ENCODE measurements around the gene GBGT1. TPM values are rescaled to one million over a fixed set of nuclear protein-coding genes. Genes with fewer than 3 reads are reported as not detected.

GBGT1 gene
- total RNA-seq, 1 donor from 2014 or later, result 8.1 TPM

DNA sequence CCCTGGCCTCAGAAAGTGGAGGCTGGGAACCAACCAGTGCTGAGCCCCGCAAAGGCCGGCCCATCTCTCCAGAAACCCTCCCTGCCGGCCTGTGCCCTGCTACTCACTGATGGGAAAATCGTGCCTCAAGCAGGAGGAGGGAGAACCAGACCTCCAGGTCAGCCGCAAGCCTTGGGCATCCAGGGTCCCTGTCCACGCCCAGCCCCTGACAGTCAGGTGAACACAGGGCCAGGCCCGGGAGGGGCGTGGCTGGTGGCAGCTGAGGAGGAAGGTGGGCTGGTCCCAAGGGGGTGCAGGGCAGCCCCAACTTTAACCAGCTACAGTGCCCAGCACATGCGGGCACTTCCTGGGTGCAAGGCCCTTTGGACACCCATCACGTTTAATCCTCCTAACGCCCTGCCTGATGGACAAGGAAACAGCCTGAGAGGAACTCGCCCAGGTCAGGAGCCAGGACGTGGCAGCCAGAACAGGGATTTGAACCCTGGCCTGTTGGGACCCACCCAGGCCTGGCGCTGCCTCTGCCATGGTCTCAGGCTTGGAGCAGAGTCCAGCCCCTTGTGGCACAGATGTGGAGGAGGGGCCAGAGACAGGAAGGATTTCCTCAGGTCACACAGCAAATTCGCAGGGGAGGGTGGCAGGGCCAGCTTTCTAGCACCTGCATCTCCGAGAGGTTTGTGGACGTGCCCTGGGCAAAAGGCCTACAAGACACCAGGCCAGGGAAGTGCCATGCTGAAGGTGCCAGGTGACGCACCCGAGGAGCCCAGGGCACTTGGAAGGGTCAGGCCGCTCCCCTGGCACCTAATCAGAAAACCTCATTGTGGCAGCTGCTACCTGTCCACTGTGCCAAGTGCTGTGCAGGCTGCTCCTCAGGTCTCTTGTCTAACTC, 47.1 kb downstream of the GBGT1 start:
- peak; percentile 84 for DNase-seq (ENCODE audit: low spot score)
- TF ChIP-seq, protein P1, sequence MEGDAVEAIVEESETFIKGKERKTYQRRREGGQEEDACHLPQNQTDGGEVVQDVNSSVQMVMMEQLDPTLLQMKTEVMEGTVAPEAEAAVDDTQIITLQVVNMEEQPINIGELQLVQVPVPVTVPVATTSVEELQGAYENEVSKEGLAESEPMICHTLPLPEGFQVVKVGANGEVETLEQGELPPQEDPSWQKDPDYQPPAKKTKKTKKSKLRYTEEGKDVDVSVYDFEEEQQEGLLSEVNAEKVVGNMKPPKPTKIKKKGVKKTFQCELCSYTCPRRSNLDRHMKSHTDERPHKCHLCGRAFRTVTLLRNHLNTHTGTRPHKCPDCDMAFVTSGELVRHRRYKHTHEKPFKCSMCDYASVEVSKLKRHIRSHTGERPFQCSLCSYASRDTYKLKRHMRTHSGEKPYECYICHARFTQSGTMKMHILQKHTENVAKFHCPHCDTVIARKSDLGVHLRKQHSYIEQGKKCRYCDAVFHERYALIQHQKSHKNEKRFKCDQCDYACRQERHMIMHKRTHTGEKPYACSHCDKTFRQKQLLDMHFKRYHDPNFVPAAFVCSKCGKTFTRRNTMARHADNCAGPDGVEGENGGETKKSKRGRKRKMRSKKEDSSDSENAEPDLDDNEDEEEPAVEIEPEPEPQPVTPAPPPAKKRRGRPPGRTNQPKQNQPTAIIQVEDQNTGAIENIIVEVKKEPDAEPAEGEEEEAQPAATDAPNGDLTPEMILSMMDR (IDR thresholded peaks at IDR 0.05), result no peak
- Mint-ChIP-seq H3K4me1 (ENCODE audit: low read depth) (peaks cover 27% of the 10 kb centered on the region), H3K27ac (ENCODE audit: unreplicated experiment) (no peak overlapping the region), H3K4me3 (ENCODE audit: unreplicated experiment) (no peak overlapping the region), H3K27me3 (ENCODE audit: low read depth) (no peaks in the 10 kb centered on the region), H3K36me3 (ENCODE audit: low read depth) (no peaks in the 10 kb centered on the region), H3K9me3 (ENCODE audit: low read depth) (no peaks in the 10 kb centered on the region)

DNA sequence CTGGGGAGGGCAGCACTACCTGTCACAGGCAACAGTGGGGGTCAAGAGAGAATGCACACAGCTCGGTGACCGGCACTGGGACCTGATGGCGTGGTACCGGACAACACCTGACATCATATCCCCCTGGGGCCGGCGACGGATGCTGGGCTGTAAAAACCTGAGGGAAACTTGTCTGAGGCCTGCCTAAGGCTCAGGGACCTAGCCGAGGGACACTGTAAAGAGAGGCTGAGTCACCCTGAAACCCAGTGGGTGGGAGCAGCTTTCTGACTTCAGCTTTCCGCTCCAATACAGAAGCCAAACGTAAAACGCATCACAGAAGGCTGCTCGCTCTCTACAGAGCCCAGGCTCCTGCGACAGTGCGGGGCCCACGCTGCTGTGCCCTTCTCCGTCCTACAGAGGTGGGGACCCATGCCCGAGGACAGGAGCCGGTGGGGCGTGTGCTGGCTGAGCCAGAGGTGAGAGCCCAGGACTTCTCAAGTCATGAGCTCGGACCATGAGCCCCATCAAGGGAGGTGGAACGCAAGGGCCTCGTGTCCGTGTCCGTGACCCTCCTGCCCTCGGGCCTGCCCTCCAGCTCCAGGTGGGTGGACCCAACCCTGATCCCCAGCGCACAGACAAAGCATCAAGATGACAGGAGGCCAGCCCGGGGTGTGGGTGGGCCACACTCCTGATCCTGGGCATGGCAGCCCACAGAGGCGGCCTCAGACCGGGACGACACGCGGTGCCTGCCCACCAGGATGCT, 47.9 kb downstream of the GBGT1 start:
- Mint-ChIP-seq H3K27ac (ENCODE audit: unreplicated experiment) (no peak overlapping the region), H3K36me3 (ENCODE audit: low read depth) (no peaks in the 10 kb centered on the region), H3K4me3 (ENCODE audit: unreplicated experiment) (no peak overlapping the region), H3K4me1 (ENCODE audit: low read depth) (peaks cover 27% of the 10 kb centered on the region), H3K27me3 (ENCODE audit: low read depth) (no peaks in the 10 kb centered on the region), H3K9me3 (ENCODE audit: low read depth) (no peaks in the 10 kb centered on the region)
- TF ChIP-seq, protein P1 (IDR thresholded peaks at IDR 0.05), result no peak
- DNase-seq (ENCODE audit: low spot score), result peak; percentile 82

DNA sequence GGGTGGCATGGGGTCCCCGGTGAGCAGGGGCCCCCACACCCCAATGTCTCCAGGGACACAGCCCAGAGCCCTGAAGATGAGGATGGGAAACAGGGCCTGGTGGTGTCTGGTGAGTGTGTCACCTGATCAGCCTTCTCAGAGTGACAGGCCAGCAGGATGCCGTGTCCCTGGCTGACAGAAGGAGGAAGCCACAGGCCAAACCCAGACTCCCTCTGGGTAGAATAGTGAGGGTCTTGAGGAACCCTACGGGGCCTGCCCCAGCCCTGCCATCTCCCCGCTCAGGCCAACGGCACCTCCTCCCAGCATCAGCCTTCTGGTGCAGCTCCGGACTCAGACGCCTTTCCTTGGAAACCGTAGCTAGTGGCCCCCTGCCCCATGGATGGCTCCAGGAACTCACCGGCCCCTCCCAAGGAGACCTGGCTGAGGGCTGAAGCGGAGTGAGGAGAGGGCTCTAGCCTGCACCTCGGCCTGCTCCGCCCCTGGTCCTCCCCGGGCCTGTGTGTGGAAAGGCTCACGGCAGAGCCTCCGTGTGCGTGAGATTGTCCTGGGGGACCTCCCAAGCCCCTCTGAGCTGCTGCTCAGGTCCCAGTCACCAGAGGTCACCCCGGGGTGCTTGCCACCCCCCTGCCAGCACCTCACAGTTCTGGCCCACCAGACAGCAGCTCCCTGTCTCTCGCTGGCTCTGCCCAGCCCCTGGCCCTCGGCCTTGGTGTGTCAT, 48.7 kb downstream of the GBGT1 start:
- no peaks in the 10 kb centered on the region for H3K27me3 Mint-ChIP-seq (ENCODE audit: low read depth)
- TF ChIP-seq, protein P1 (IDR thresholded peaks at IDR 0.05), result no peak
- H3K4me3 Mint-ChIP-seq (ENCODE audit: unreplicated experiment), result no peak overlapping the region
- DNase-seq (ENCODE audit: low spot score), result peak; percentile 89
- peaks cover 1% of the 10 kb centered on the region for H3K36me3 Mint-ChIP-seq (ENCODE audit: low read depth)
- H3K27ac Mint-ChIP-seq (ENCODE audit: unreplicated experiment), result peak overlapping the region; percentile 12
- H3K9me3 Mint-ChIP-seq (ENCODE audit: low read depth), result no peaks in the 10 kb centered on the region
- peaks cover 21% of the 10 kb centered on the region for H3K4me1 Mint-ChIP-seq (ENCODE audit: low read depth)

DNA sequence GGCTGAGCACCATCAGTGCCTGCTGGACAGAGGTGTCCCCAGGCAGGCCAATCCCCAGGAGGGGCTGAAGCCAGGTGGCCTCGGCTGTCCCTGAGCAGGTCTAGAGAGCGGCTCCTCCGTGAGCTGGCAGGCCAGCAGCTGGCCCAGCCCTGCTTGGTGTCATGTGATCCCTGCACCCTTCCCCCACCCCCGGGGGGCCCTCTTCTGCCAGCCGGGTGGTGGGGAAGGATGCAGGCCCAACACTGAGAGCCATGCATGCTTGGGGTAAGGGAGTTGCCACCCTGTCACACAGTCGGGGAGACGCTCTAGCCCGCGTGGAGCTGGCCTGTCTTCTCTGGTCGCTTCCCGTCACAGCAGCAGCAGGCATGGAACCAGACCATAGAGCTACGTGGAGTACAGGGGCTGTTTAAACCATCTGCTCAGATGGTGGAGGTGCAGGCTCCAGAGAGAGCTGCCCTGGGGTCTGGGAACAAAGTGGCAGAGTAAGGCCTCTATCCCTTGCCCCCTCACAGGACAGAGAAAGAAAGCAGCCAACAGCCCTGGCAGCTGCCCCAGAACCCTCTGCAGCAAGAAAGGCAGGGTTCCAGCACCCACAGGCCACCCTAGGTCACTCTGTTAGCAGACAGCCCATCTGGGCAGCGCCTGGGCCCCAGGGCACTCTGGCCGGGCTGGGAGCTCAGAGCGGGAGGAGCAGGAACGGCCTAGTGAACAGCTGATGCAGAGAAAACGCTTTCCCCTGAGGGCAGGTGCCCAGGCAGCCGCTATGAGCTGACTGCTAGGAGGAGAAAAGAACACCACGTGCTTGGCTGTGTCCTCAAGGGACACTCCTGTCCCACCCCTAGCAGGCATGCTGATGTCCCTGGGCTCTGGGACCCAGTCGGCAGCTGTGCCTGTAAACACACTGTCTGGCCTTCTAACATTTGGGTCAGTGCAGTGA, 49.5 kb downstream of the GBGT1 start:
- H3K36me3 Mint-ChIP-seq (ENCODE audit: low read depth), result peaks cover 4% of the 10 kb centered on the region
- peak overlapping the region; percentile 12 for H3K27ac Mint-ChIP-seq (ENCODE audit: unreplicated experiment)
- DNase-seq (ENCODE audit: low spot score), result peak; percentile 90
- H3K27me3 Mint-ChIP-seq (ENCODE audit: low read depth), result no peaks in the 10 kb centered on the region
- H3K4me3 Mint-ChIP-seq (ENCODE audit: unreplicated experiment), result no peak overlapping the region
- peaks cover 19% of the 10 kb centered on the region for H3K4me1 Mint-ChIP-seq (ENCODE audit: low read depth)
- TF ChIP-seq, protein P1 (IDR thresholded peaks at IDR 0.05), result no peak
- H3K9me3 Mint-ChIP-seq (ENCODE audit: low read depth), result no peaks in the 10 kb centered on the region

Measured in chondrocyte (in vitro differentiated cells).